Mucosa of descending colon (tissue), 3 donors: ENCODE measurements around the gene MGAM2. TPM values are rescaled to one million over a fixed set of nuclear protein-coding genes. Genes with fewer than 3 reads are reported as not detected.

Experiments
- ATAC-seq: fragments of 200-7000 bp; cut with Tn5 transposase; one replicate; pipeline ENCODE4 v1.9.1; 2020; ENCODE audit warnings: mild to moderate bottlenecking, moderate library complexity
- DNase-seq, 3 donors: peaks; one replicate each; pipeline ENCODE4 v3.0.0-alpha.2; 2020
- H3K36me3 ChIP-seq: fragments of 200-600 bp; one replicate; pipeline ENCODE4 v1.8.0; 2021; ENCODE audit warnings: low read depth, mild to moderate bottlenecking
- H3K4me1 ChIP-seq: fragments of 200-600 bp; one replicate; pipeline ENCODE4 v1.8.0; 2021; ENCODE audit warnings: low read depth, mild to moderate bottlenecking
- H3K4me3 ChIP-seq: fragments of 200-600 bp; one replicate; pipeline ENCODE4 v1.8.0; 2021; ENCODE audit warnings: mild to moderate bottlenecking
- H3K9me3 ChIP-seq: fragments of 200-600 bp; one replicate; pipeline ENCODE4 v1.8.0; 2021; ENCODE audit warnings: mild to moderate bottlenecking
- CTCF ChIP-seq: fragments of 200-600 bp; IDR thresholded peaks from one replicate; pipeline ENCODE4 v1.8.0; 2022; ENCODE audit warnings: antibody characterized with exemption, mild to moderate bottlenecking
- intact Hi-C, 2 donors: fragments of 100-400 bp; cut with DNase I in 1 of 2; cut with micrococcal nuclease in 1 of 2; formaldehyde crosslinking; loops; one replicate each; pipeline versions ENCODE4 v1.11.0 to v1.11.1; 2022; cut with DNase I, micrococcal nuclease
- total RNA-seq, 3 donors: library from RNA; stranded (reverse); fragmentation: NEBNext Ultra II Directional in 2 of 3; extraction: Animal tissue kit (Norgen Biotek cat#: 25700) in 2 of 3; gene quantifications; one replicate each; pipeline versions ENCODE4 v1.2.1 to v1.2.4, GENCODE V29; 2021 to 2023
- donor health status: DM: no; HTN: no; CAD: no; lungs with moderate emphysema.
- donor health status: DM: no; HTN: no; CAD: no.
- donor health status: DM: no; HTN: yes; CAD: no.

The MGAM2 gene
- total RNA-seq, 3 donors from 2014 or later: 11.8 to 33.2 (median 25.5) TPM

- ATAC-seq (no peak), DNase-seq (no peak)
- Histone ChIP-seq H3K36me3 (no peaks in the 10 kb centered on the region), H3K9me3 (no peaks in the 10 kb centered on the region), H3K4me3 (no peak overlapping the region), H3K4me1 (no peaks in the 10 kb centered on the region)
- no peak for TF ChIP-seq CTCF
- intact Hi-C loops: loop anchor here in 1 of 2 donors (5.0 kb wide), 1 partner anchor 211 kb away; no protein-coding TSS in a partner anchor
Measured at GRCh38 chr7:142188154-142188553, 76.6 kb downstream of the MGAM2 start.

- intact Hi-C loops: loop anchor here in 1 of 2 donors (5.0 kb wide), 1 partner anchor 212 kb away; no protein-coding TSS in a partner anchor
- DNase-seq: no peak
- Histone ChIP-seq H3K4me3 (no peak overlapping the region), H3K9me3 (no peaks in the 10 kb centered on the region), H3K4me1 (no peaks in the 10 kb centered on the region), H3K36me3 (no peaks in the 10 kb centered on the region)
- no peak for TF ChIP-seq CTCF
- ATAC-seq: no peak
Measured at GRCh38 chr7:142188846-142189245, 77.3 kb downstream of the MGAM2 start.

- H3K4me1 ChIP-seq: no peaks in the 10 kb centered on the region
- intact Hi-C loops: no loop called here
- no peak for TF ChIP-seq CTCF
Measured at GRCh38 chr7:142194201-142194600, 82.7 kb downstream of the MGAM2 start.

GRCh38 chr7:142196066-142196840 lies 84.7 kb downstream of the MGAM2 start:
- intact Hi-C loops: no loop called here

More at GRCh38 chr7:142194201-142194600, 82.7 kb downstream of the MGAM2 start:
- ATAC-seq (no peak), DNase-seq (no peak)
- Histone ChIP-seq H3K36me3 (no peaks in the 10 kb centered on the region), H3K4me3 (no peak overlapping the region), H3K9me3 (no peaks in the 10 kb centered on the region)

DNA sequence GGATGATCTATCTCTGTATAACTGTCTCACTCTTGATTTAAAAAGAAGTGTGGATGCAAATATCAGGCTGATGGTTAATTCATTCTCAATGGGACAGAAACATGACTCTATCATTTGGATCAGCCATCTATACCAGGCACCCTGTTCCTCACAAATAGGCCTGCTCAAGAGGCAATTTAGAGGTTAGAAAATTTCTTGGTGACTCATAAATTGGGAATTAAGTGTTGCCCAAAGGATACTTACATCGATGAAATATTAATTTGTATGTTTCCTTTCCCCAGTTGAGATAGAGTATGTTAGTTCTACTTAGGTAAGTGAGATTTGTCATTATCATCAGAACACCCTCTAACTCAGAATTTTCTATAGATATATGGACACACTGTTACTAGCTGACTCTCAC lies 88.7 kb downstream of the MGAM2 start:
- intact Hi-C loops: no loop called here
- Histone ChIP-seq H3K4me1 (no peaks in the 10 kb centered on the region), H3K4me3 (no peak overlapping the region), H3K9me3 (no peaks in the 10 kb centered on the region), H3K36me3 (no peaks in the 10 kb centered on the region)
- ATAC-seq: no peak
- no peak for TF ChIP-seq CTCF
- DNase-seq: no peak

More at GRCh38 chr7:142196066-142196840, 84.7 kb downstream of the MGAM2 start:
- no peaks in the 10 kb centered on the region for H3K9me3 ChIP-seq
- ATAC-seq (no peak), DNase-seq (no peak)
- no peaks in the 10 kb centered on the region for H3K36me3 ChIP-seq
- TF ChIP-seq CTCF: no peak
- no peak overlapping the region for H3K4me3 ChIP-seq
- H3K4me1 ChIP-seq: no peaks in the 10 kb centered on the region
